H9 (cell line): ENCODE measurements around the gene ILDR1. TPM values are rescaled to one million over a fixed set of nuclear protein-coding genes. Genes with fewer than 3 reads are reported as not detected.

Source experiments
- DNase-seq: peaks from one replicate; pipeline ENCODE4 v3.0.0-alpha.2; 2017
- H2AFZ ChIP-seq: one replicate; pipeline ENCODE4 v1.6.1; 2013; ENCODE audit warnings: mild to moderate bottlenecking, low read length, control low read depth, moderate library complexity
- H2AK5ac ChIP-seq: 2 replicates; pipeline ENCODE4 v1.6.1; 2013; ENCODE audit warnings: low read length, control low read depth, mixed read lengths; ENCODE audit not compliant: insufficient read length
- H2BK120ac ChIP-seq: one replicate; pipeline ENCODE4 v1.6.1; 2013; ENCODE audit warnings: low read depth, mild to moderate bottlenecking, low read length, control low read depth, inconsistent platforms; ENCODE audit not compliant: poor library complexity, severe bottlenecking
- H2BK12ac ChIP-seq: 2 replicates; pipeline ENCODE4 v1.6.1; 2013; ENCODE audit warnings: low read length, control low read depth, mixed read lengths, low read depth; ENCODE audit not compliant: insufficient read length
- H2BK15ac ChIP-seq: 2 replicates; pipeline ENCODE4 v1.6.1; 2013; ENCODE audit warnings: low read depth, low read length, control low read depth
- H2BK20ac ChIP-seq: one replicate; pipeline ENCODE4 v1.6.1; 2013; ENCODE audit warnings: low read depth, mild to moderate bottlenecking, low read length, control low read depth, inconsistent platforms; ENCODE audit not compliant: poor library complexity, severe bottlenecking
- H2BK5ac ChIP-seq: 2 replicates; pipeline ENCODE4 v1.6.1; 2013; ENCODE audit warnings: low read length, control low read depth, mixed read lengths; ENCODE audit not compliant: insufficient read length
- H3K14ac ChIP-seq: 2 replicates; pipeline ENCODE4 v1.6.1; 2013; ENCODE audit warnings: low read length, control low read depth; ENCODE audit not compliant: insufficient read depth
- H3K18ac ChIP-seq: 2 replicates; pipeline ENCODE4 v1.6.1; 2013; ENCODE audit warnings: low read depth, mild to moderate bottlenecking, mixed read lengths, low read length, control low read depth; ENCODE audit not compliant: insufficient read length
- H3K23ac ChIP-seq: 2 replicates; pipeline ENCODE4 v1.6.1; 2013; ENCODE audit warnings: low read length, control low read depth, mixed read lengths, low read depth; ENCODE audit not compliant: insufficient read length
- H3K23me2 ChIP-seq: 2 replicates; pipeline ENCODE4 v1.6.1; 2013; ENCODE audit warnings: low read depth, mild to moderate bottlenecking, mixed read lengths, low read length, control low read depth; ENCODE audit not compliant: insufficient read length, poor library complexity, severe bottlenecking
- H3K27ac ChIP-seq: 2 replicates; pipeline ENCODE4 v1.5.1; 2013; ENCODE audit warnings: low read length, control low read depth, mixed read lengths, low read depth; ENCODE audit not compliant: insufficient read length
- H3K27me3 ChIP-seq: 2 replicates; pipeline ENCODE4 v1.6.1; 2013; ENCODE audit warnings: low read length, control low read depth, inconsistent platforms; ENCODE audit not compliant: insufficient read depth
- H3K4ac ChIP-seq: 2 replicates; pipeline ENCODE4 v1.6.1; 2013; ENCODE audit warnings: low read depth, mild to moderate bottlenecking, control low read depth, inconsistent platforms, low read length, moderate library complexity
- H3K4me1 ChIP-seq: 2 replicates; pipeline ENCODE4 v1.6.1; 2013; ENCODE audit warnings: low read length, control low read depth, inconsistent platforms; ENCODE audit not compliant: insufficient read depth
- H3K4me2 ChIP-seq: 2 replicates; pipeline ENCODE4 v1.6.1; 2013; ENCODE audit warnings: low read length, control low read depth, mixed read lengths; ENCODE audit not compliant: insufficient read length, insufficient read depth
- H3K56ac ChIP-seq: 2 replicates; pipeline ENCODE4 v1.6.1; 2013; ENCODE audit warnings: low read depth, mild to moderate bottlenecking, mixed read lengths, low read length, control low read depth; ENCODE audit not compliant: insufficient read length
- H3K79me1 ChIP-seq: 2 replicates; pipeline ENCODE4 v1.6.1; 2013; ENCODE audit warnings: low read depth, mild to moderate bottlenecking, moderate library complexity, low read length, control low read depth, inconsistent platforms; ENCODE audit not compliant: insufficient read depth, poor library complexity, severe bottlenecking
- H3K79me2 ChIP-seq: 2 replicates; pipeline ENCODE4 v1.6.1; 2013; ENCODE audit warnings: low read length, control low read depth, inconsistent platforms; ENCODE audit not compliant: insufficient read depth
- H3K9ac ChIP-seq: 2 replicates; pipeline ENCODE4 v1.6.1; 2013; ENCODE audit warnings: low read length, control low read depth, mixed read lengths; ENCODE audit not compliant: insufficient read length; ENCODE audit errors: extremely low read depth
- H3K9me3 ChIP-seq: one replicate; pipeline ENCODE4 v1.6.1; 2013; ENCODE audit warnings: low read depth, low read length, inconsistent platforms; ENCODE audit not compliant: control insufficient read depth
- H3T11ph ChIP-seq: one replicate; pipeline ENCODE4 v1.6.1; 2013; ENCODE audit warnings: mild to moderate bottlenecking, low read length, control low read depth, inconsistent platforms
- H4K20me1 ChIP-seq: one replicate; pipeline ENCODE4 v1.6.1; 2013; ENCODE audit not compliant: control insufficient read depth, insufficient read length, insufficient read depth
- H4K5ac ChIP-seq: 2 replicates; pipeline ENCODE4 v1.6.1; 2013; ENCODE audit warnings: low read depth, mild to moderate bottlenecking, mixed read lengths, low read length, control low read depth; ENCODE audit not compliant: insufficient read length
- H4K8ac ChIP-seq: replicated peaks from 2 replicates; pipeline ENCODE4 v1.6.1; 2013; ENCODE audit warnings: low read length, control low read depth, mixed read lengths, low read depth; ENCODE audit not compliant: insufficient read length
- H4K91ac ChIP-seq: 2 replicates; pipeline ENCODE4 v1.6.1; 2013; ENCODE audit warnings: low read depth, mild to moderate bottlenecking, moderate library complexity, mixed read lengths, low read length, control low read depth; ENCODE audit not compliant: insufficient read length
- H3K27ac Mint-ChIP-seq, 3 experiments: 2 replicates in 2 of 3; 3 replicates in 1 of 3; pipeline ENCODE4 v1.8.0; 2020 to 2021; ENCODE audit warnings: mixed read lengths in 3 of 3, mild to moderate bottlenecking in 1 of 3, moderate library complexity in 1 of 3
- H3K27me3 Mint-ChIP-seq: 2 replicates; pipeline ENCODE4 v1.8.0; 2021; ENCODE audit warnings: low read depth, mild to moderate bottlenecking, moderate library complexity, mixed read lengths
- H3K36me3 Mint-ChIP-seq, 3 experiments: 2 replicates in 2 of 3; 3 replicates in 1 of 3; pipeline ENCODE4 v1.8.0; 2020 to 2021; ENCODE audit warnings: low read depth in 3 of 3, mixed read lengths in 3 of 3; ENCODE audit not compliant: insufficient read depth in 1 of 3
- H3K4me1 Mint-ChIP-seq, 2 experiments: 2 replicates each; pipeline ENCODE4 v1.8.0; 2020; ENCODE audit warnings: mixed read lengths in 2 of 2
- H3K4me3 Mint-ChIP-seq, 2 experiments: 2 replicates in 1 of 2; 3 replicates in 1 of 2; pipeline ENCODE4 v1.8.0; 2020 to 2021; ENCODE audit warnings: mild to moderate bottlenecking in 2 of 2, mixed read lengths in 2 of 2, moderate library complexity in 1 of 2
- H3K9me3 Mint-ChIP-seq, 2 experiments: 2 replicates in 1 of 2; 3 replicates in 1 of 2; pipeline ENCODE4 v1.8.0; 2020; ENCODE audit warnings: mild to moderate bottlenecking in 2 of 2, mixed read lengths in 2 of 2, moderate library complexity in 1 of 2
- total RNA-seq: library from RNA; stranded (reverse); gene quantifications from 2 replicates; pipeline ENCODE4 v1.2.1, GENCODE V29; 2021
- TF ChIP-seq, protein P1 (sequence below): fragments of 200-600 bp; sonication (generic); conservative IDR thresholded peaks from 3 replicates; pipeline ENCODE4 v1.8.0; 2021; ENCODE audit warnings: antibody characterized with exemption, mild to moderate bottlenecking

Gene ILDR1
- total RNA-seq, 1 experiment from 2014 or later, result 0.68 TPM

DNA sequence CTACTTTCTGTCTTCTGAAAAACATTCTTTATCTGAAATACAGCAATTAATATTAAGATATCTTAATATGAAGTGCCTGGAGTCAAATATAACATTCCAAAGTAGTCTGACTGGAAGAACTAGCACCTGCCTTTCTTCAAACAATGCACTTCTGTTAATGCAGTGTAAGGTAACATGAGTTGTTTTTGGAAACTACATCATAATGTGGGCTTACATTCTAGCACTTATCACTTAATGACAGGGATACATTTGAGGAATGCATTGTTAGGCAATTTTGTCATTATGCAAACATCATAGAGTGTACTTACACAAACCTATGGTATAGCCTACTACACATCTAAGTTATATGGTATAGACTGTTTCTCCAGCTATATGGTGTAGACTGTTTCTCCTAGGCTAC is 78.6 kb downstream of the ILDR1 start:
- Histone ChIP-seq H2AK5ac (no peak overlapping the region), H3K4me2 (no peak overlapping the region), H3K9ac (no peak overlapping the region), H2BK120ac (no peak overlapping the region), H3K18ac (no peak overlapping the region), H2BK12ac (no peak overlapping the region), H3T11ph (no peak overlapping the region), H3K27me3 (no peaks in the 10 kb centered on the region), H3K9me3 (no peaks in the 10 kb centered on the region), H3K4ac (no peak overlapping the region), H3K56ac (no peak overlapping the region), H4K5ac (no peak overlapping the region), H2AFZ (no peak overlapping the region), H4K20me1 (no peaks in the 10 kb centered on the region), H3K79me2 (no peaks in the 10 kb centered on the region), H4K8ac (no peak overlapping the region), H3K14ac (no peak overlapping the region), H2BK5ac (no peak overlapping the region), H3K23ac (no peak overlapping the region), H2BK15ac (no peak overlapping the region), H3K79me1 (no peaks in the 10 kb centered on the region), H3K4me1 (no peaks in the 10 kb centered on the region), H3K27ac (no peak overlapping the region), H2BK20ac (no peak overlapping the region), H4K91ac (no peak overlapping the region), H3K23me2 (no peaks in the 10 kb centered on the region)
- Mint-ChIP-seq H3K27me3 (no peaks in the 10 kb centered on the region), H3K36me3 (peaks cover 0 to 13% (median 6%) of the 10 kb centered on the region in 3 experiments; a peak in 5 of 7 replicates), H3K4me1 (peaks cover 16 to 21% of the 10 kb centered on the region in 2 experiments), H3K27ac (no peak overlapping the region), H3K4me3 (no peak overlapping the region), H3K9me3 (peaks cover 0 to 4% of the 10 kb centered on the region in 2 experiments; a peak in 2 of 5 replicates)
- DNase-seq, result no peak
- TF ChIP-seq, protein P1, sequence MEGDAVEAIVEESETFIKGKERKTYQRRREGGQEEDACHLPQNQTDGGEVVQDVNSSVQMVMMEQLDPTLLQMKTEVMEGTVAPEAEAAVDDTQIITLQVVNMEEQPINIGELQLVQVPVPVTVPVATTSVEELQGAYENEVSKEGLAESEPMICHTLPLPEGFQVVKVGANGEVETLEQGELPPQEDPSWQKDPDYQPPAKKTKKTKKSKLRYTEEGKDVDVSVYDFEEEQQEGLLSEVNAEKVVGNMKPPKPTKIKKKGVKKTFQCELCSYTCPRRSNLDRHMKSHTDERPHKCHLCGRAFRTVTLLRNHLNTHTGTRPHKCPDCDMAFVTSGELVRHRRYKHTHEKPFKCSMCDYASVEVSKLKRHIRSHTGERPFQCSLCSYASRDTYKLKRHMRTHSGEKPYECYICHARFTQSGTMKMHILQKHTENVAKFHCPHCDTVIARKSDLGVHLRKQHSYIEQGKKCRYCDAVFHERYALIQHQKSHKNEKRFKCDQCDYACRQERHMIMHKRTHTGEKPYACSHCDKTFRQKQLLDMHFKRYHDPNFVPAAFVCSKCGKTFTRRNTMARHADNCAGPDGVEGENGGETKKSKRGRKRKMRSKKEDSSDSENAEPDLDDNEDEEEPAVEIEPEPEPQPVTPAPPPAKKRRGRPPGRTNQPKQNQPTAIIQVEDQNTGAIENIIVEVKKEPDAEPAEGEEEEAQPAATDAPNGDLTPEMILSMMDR, result no peak
